HG02973 (cell line): ENCODE data around the gene ARRDC1.
"Not testable (repeated sequence)": the region's sequence is repeated elsewhere in the genome, so short reads cannot be mapped to it uniquely, and the experiment has no call there.

Experiments
- ATAC-seq: cut with Tn5 transposase; IDR thresholded peaks from one replicate; pipeline ENCODE4 v1.9.1; 2021; ENCODE audit warnings: moderate library complexity; ENCODE audit not compliant: unreplicated experiment

Gene ARRDC1

DNA sequence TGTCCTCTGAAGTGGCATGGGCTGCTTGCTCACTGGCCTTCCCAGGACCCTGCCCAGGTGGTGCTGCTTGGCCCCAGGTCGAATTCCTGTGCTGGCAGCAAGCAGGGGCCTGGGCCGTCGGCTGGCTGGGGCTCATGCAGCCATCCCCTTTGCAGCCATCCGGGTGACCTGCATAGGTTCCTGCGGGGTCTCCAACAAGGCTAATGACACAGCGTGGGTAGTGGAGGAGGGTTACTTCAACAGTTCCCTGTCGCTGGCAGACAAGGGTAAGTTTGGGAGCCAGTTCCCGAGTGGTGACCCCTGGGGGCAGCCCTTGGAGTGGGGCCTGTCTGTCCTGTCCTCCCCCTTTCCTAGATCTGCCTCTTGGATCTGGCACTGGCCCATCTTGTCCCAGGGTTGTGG, 7.3 kb downstream of the ARRDC1 start:
- ATAC-seq, result no peak

DNA sequence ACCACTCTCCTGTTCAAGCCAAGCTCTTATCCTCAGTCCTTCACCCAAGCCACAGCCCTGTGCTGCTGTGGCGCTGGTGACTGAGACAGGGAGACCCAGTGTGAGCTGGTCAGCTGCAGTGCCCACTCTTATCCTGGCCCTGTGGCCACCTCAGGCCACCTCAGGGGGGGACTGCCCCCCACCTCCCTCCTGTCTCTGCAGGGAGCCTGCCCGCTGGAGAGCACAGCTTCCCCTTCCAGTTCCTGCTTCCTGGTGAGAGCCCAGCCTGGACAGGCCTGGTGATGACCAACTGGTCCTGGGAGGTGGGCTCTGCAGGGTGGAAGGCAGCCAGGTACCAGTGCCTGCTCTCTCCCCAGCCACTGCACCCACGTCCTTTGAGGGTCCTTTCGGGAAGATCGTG, 7.8 kb downstream of the ARRDC1 start:
- ATAC-seq, result no peak

DNA sequence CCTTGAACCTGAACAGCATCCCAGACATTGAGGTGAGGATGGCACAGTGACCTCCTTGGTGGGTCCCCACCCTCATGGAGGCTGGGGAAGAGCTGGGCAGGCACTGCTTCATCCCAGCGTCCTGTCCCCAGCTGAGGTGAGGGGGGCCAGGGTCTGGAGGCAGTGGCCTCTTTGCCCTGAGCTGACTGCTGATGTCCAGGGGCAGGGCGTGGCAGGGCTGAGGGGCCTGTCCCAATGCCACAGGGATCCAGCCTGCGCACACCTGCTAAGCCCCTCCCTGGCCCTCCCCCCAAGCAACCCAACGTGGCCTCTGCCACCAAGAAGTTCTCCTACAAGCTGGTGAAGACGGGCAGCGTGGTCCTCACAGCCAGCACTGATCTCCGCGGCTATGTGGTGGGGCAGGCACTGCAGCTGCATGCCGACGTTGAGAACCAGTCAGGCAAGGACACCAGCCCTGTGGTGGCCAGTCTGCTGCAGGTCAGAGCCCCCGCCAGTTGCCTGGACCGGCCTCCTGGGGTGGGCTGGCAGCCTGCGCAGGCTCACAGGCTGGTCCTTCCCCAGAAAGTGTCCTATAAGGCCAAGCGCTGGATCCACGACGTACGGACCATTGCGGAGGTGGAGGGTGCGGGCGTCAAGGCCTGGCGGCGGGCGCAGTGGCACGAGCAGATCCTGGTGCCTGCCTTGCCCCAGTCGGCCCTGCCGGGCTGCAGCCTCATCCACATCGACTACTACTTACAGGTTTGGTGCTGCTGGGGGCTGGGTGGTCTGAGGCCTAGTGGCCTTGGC, 8.4 kb downstream of the ARRDC1 start:
- no peak for ATAC-seq

DNA sequence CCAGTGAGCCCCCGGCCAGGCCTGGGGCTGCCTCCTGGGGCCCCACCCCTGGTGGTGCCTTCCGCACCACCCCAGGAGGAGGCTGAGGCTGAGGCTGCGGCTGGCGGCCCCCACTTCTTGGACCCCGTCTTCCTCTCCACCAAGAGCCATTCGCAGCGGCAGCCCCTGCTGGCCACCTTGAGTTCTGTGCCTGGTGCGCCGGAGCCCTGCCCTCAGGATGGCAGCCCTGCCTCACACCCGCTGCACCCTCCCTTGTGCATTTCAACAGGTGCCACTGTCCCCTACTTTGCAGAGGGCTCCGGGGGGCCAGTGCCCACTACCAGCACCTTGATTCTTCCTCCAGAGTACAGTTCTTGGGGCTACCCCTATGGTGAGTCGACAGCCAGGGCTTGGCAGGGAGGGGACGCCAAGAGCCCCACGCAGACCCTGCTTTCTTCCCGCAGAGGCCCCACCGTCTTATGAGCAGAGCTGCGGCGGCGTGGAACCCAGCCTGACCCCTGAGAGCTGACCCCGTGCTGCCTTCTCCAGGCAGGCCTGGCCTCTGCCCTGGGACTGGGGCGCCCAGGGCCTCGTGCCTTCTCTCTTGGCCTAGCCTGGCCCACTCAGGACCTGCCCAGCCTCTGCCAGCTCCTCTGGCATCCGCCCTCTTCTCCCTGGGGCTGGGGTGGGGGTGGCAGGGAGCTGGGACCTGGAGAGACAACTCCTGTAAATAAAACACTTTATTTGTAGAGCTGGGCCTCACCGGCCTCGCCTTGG, 9.3 kb downstream of the ARRDC1 start:
- no peak for ATAC-seq

DNA sequence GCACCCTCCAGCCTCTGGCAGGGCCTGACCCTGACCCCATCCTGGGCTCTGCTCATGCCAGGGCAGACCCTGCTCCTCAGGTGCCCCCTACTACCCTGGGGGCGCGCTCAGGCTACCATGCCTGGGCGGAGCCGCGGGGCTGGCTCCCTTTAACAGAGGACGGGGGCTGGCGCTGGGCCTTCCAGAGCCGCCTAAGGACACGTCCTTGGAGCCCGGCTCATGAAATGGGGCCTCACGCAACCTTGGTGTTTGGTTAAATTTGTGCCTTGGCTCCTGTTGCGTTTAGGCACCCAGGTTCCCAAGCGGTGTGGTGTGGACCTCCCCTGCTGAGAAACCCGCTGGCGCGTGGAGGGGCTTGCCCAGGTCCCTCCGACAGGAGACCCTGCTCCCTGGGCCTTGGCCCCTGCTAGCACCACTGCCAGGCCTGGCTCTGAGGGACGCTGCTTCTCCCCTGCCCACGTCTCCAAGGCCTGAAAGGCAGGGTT, 9.9 kb downstream of the ARRDC1 start:
- ATAC-seq, result no peak

DNA sequence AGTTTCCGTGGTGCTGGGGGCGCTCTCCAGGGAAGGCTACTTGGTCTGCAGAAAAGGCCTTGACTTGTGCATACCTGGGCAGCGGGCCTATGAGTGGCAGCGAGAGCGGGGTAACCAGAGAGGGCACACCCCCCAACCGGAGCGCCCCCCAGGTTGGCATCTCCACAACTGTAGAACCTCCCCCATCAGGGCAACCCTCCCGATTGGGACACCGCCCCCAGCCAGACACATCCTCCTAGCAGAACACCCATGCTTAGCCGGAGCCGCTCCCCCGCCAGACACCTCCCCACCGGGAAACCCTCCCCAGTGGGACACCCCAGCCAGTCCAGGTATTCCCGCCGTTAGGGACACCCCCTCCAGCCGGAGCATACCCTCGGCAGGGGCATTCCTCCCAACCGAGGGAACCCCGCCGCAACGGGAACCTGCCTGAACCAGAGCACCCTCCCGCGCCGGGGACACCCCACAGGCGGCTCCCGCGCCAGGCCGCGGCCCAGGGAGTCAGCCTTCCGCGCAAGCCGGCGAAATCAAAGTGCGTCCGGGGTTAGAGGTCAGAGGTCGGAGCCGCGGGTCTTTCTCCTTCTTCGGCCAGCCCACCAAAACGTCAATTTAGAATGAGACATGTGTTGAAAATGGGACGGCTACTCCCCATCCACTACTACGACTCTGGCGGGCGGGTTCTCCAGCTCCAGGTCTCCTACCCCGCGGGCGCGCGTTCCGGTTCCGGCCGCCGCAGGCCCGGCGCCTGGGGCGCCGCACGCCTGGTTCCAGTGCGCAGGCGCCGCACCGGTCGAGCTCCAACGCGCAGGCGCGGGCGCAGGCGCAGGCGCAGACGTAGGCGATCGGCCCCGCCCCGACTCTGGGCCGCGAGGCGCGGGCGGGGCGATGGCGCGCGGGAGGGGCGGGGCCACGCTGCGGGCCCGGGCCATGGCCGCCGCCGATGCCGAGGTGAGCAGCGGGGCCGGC, 12.9 kb downstream of the ARRDC1 start, which contains the start of gene EHMT1:
Gene EHMT1, plus strand, starts transcription at position 901 of the 963 bp plus-strand sequence. Its CDS starts 24 bp downstream, at position 925.
- peak; percentile 49 for ATAC-seq

DNA sequence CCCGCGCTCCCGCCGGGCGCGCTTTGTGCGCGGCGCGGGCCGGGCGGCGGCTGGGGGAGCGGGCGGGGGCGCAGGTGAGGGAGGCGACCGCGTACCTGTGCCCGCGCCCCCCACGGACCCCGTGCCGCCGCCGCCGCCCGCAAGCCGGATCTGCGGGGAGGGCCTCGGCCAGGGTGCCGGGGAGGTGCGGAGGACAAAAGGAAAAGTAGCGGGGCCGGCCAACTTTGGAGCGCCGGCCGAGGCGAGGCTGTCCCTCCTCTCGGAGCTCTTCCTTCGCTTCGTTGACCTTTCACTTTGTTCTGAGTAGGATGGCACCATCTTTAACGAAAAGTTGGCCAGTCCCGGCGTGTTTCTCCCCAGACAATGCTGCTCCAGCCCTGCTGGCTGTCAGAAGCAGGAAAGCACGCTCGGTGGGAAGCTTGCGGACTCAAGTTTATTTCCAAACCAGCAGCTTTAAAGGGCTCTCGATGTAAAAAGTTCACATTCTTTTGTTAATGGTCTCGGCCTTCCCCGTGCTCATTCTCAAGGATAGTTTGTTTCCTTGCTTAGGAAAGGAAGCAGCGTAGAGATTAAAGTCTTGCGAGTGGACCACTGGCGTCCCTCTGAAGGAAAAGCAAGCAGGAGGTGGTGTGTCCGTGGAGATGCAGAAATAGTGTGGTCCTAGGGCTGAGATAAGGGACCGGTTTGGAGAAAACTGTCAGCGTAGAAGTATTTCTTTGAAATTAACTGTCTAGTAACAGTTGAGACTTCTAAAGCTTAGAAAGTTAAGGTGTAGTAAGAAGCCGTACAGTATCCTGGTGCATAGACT, 14.0 kb downstream of the ARRDC1 start:
- ATAC-seq, result peak; percentile 19

DNA sequence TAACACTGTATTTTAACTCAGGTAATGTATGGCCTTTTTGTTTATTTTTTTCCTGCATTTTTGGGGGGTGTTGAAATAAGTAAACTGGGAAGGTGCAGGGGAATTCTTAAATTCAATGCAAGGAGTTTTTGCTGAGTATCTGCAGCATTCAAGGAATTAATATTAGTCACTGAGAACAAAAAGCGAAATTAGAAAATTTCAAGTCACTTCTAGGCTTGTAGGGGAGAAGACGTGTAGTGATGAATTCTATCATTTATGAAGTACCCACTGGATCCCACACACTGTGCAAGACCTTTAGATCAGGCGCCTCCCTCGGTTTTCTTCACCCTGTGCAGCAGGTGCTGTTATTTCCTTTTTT, 14.5 kb downstream of the ARRDC1 start:
- no peak for ATAC-seq

DNA sequence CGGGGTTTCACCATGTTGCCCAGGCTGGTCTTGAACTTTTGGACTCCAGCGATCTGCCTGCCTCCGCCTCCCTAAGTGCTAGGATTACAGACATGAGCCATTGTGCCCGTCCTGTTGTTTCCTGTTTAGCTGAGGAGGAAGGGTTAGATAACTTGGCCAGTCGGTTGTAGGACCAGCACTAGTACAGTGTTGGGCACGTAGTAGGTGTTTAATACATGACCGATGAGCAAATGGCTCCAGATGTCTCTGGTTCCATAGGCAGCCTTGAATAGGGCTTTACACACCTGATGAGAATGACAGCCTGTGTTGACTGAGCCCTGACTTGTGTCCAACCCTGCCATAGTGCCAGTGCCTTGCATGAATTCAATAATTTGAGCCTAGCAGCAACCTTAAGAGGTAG, 15.1 kb downstream of the ARRDC1 start:
- ATAC-seq, result no peak

DNA sequence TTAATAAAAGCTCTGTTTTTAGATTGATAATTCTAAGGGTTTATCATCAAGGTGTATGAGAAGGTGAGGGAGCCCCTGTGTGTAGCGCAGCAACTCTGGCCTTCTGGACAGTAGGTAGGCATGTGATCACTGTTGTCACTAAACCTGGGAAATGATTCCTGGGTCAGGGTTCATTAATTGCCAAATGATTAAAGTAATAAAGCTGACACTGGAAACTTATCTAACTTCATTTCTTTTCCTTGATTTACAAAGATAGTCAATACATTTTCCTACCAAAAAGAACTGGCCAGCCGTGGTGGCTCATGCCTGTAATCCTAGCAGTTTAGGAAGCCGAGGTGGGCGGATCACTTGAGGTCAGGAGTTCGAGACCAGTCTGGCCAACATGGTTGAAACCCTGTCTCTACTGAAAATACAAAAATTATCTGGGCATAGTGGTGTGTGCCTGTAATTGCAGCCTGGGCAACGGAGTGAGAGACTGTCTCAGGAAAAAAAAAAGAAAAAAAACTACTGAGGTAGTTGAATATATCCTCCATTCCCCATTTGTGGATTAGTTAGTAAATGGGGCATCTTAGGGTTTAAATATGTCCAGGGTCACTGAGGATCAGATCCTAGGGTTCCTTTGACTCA, 15.8 kb downstream of the ARRDC1 start:
- ATAC-seq, result no peak

DNA sequence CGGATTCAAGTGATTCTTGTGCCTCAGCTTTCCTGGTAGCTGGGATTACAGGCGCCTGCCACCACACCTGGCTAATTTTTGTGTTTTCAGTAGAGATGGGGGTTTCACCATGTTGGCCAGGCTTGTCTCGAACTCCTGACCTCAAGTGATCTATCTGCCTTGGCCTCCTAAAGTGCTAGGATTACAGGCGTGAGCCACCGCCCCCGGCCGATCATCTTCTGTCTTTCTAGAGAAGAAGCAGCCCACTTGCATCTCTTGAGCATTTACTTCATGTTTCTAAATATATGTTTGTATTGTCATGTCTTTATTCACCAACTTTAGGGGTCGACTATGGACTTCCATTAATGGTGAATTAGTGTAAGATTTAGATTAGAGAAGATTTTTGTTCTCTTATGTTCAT, 16.7 kb downstream of the ARRDC1 start:
- ATAC-seq, result not testable (repeated sequence)

DNA sequence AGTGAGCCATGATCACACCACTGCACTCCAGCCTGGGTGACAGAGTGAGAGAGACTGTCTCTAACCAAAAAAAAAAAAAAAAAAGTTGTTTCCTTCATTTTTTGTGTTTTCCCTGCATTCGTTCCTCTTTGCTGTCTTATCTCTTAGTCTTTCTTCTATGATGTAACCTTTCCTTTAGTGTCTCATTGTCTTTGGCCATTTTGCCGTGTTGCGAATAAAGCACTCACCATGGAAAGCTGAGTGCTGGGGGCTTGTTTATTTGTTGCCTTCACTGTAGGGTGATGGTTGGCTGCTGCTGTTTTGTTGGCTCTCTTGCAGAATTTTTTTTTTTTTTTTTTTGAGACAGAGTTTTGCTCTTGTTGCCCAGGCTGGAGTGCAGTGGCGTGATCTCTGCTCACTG, 21.0 kb downstream of the ARRDC1 start:
- ATAC-seq, result no peak

DNA sequence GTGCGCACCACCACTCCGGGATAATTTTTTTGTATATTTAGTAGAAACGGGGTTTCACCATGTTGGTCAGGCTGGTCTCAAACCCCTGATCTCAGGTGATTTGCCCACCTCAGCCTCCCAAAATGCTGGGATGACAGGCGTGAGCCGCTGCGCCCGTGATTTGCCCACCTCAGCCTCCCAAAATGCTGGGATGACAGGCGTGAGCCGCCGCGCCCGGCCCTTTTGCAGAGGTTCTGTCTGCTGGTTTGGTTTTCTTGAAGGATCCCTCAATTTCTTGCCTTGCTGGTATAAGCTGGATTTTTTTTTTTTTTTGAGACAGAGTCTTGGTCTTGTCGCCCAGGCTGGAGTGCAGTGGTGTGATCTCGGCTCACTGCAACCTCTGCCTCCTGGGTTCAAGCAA, 21.9 kb downstream of the ARRDC1 start:
- ATAC-seq, result not testable (repeated sequence)

DNA sequence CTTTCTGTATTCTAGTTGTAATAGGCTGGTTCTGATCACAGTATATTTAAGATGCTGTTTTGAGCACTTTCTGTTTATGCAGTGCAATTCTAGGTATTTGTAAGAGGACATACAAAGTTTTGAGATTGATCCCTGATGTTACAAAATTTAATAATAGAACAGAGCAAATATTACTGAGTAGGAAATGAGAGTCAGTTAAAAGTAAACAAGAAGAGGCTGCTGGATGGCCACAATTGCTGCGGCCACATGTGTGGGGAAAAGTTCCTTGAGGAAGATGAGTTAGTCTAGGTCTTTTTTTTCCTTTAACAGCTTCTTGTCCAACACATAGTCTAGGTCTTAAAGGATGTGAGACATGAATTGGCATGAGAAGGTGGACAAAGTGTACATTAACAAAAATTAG, 24.6 kb downstream of the ARRDC1 start:
- ATAC-seq, result no peak

DNA sequence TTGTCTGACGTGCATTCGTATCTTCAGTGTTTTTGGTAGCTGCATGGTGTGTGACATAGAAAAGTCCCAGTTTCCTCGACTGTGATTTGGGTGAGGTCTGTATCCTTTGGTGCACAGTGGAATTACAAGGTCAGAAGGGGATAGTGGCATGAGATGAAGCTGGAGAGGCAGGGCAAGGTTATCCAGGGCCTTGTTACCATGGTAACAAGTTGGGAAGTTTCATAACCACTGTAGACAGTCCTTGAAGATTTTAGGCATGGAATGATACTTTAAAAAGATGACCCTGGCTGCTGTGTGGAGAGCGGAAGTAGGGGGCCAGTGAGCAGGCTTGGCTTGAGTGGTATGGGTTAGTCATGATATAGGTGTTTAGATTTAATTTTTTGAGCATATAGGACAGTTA, 25.2 kb downstream of the ARRDC1 start:
- ATAC-seq, result no peak

DNA sequence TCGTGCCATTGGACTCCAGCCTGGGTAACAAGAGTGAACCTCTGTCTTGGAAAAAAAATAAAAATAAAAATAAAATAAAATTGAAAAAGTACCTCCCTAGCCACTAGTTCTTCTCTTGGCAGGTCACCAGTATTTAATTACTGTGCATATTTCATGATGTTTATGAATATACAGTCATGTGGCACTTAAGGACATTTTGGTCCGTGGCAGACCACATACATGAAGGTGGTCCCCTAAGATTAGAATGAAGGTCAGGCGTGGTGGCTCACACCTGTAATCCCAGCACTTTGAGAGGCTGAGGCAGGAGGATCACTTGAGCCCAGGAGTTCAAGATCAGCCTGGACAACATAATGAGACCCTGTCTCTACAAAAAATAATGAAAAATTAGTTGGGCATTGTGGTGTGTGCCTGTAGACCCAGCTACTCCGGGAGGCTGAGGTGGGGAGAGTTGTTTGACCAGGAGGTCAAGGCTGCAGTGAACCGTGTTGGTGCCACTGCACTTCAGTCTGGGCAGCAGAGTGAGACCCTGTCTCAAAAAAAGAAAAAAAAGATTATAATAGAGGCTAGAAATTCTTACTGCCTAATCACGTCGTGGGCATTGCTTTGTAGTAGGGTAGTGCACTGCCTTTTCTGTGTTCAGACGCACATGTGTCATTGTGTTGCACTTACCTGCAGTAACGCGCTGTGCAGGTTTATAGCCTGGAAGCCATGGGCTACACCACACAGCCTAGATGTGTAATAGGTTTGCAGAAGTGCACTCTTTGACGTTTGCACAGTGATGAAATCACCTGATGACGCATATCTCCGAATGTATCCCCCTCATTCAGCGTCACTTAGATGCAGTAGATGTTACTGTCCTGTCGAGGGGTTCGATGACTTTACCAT, 26.1 kb downstream of the ARRDC1 start:
- ATAC-seq, result no peak

DNA sequence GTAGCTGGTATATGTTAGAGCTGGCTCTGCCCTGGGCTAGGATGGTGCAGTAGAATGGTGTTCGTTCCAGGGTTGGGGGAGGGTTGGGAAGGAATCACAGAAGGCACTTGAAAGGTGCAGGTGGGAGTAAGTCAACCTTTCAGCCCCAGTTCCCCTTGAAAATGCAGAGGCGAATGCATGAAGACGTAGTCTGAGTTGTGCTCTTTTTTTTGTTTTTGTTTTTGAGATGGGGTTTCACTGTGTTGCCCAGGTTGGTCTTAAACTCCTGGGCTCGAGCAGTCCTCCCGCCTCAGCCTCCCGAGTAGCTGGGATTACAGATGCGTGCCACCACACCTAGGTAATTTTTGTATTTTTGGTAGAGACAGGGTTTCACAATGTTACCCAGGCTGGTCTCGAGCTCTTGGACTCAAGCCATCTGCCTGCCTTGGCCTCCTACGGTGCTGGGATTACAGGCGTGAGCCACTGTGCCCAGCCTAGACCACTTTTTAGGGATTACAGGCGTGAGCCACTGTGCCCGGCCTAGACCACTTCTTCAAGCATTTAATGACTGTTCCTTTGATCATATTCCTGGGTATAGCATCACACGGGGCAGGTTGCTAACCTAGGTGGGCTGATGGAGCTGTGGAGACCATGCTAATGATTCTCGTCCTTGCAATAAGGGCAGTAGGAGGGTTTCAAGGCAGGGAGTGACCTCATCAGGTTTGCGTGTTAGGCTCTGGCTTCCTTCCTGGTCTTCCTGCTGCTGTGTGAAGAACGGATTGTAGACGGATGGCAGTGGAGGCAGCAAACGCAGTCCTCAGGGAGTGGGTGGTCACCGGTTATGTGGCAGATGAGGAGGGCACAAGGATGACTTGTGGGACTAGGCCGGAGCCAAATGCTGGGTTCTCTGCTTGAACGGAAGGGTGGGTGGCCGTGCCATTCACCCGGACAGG, 27.0 kb downstream of the ARRDC1 start:
- no peak for ATAC-seq

DNA sequence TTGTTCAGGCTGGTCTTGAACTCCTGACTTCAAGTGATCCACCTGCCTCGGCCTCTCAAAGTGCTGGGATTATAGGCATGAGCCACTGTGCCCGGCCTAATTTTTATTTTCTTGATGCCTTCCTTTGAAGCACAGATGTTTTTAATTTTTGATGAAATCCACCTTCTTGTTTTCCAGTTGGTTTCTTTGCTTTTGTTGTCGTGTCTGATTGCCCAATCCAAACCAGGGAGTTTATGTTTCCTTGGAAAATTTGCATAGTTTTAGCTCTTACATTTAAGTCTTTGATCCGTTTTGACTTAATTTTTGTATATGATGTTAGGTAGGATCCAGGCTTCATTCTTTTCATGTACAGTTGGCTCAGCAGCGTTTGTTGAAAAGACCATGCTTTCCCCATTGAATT, 28.5 kb downstream of the ARRDC1 start:
- no peak for ATAC-seq
